ENCODE results near the gene VWA2. TPM values are rescaled to one million over a fixed set of nuclear protein-coding genes. Genes with fewer than 3 reads are reported as not detected.

VWA2 gene
- total and polyA plus RNA-seq, 10 of the 15 experiments (the other 5 are each of a cell fraction or from before 2014, with no cell fraction given): 0.03 TPM; not detected in 9

- Histone ChIP-seq H3K4me1 (ENCODE audit: control insufficient read depth, insufficient read depth, low read length) (peaks cover 8% of the 10 kb centered on the region), H3K9ac (ENCODE audit: control insufficient read depth, insufficient read depth, low read length) (no peak overlapping the region), H2AFZ (ENCODE audit: control insufficient read depth, low read depth, low read length) (no peak overlapping the region), H3K27me3 (replicated peaks in 1 of 2; ENCODE audit: control insufficient read depth in 2 of 2, insufficient read depth in 2 of 2, low read length in 1 of 2) (no peaks in the 10 kb centered on the region; a peak in 1 of 4 replicates), H3K36me3 (ENCODE audit: control insufficient read depth in 2 of 2, insufficient read depth in 2 of 2, low read length in 1 of 2) (no peaks in the 10 kb centered on the region), H4K20me1 (ENCODE audit: control insufficient read depth, insufficient read depth) (no peaks in the 10 kb centered on the region), H3K9me3 (replicated peaks; ENCODE audit: control insufficient read depth, insufficient read depth, low read length) (no peaks in the 10 kb centered on the region), H3K79me2 (ENCODE audit: control insufficient read depth, insufficient read depth, low read length) (no peaks in the 10 kb centered on the region), H3K27ac (ENCODE audit: control insufficient read depth, insufficient read depth) (no peak overlapping the region), H3K4me3 (no peak overlapping the region), H3K4me2 (ENCODE audit: control insufficient read depth, insufficient read depth) (no peak overlapping the region)
- RAD21 ChIA-PET (ENCODE audit: unreplicated experiment): no interaction called here
- CTCF ChIA-PET: no interaction called here
- intact Hi-C loops (cut with micrococcal nuclease; ENCODE audit: unreplicated experiment) (loop anchor here (2.0 kb wide), 1 partner anchor 823 kb away; no protein-coding TSS in a partner anchor), in situ Hi-C loops (cut with MboI) (loop anchor here (10.0 to 25.0 kb wide), 3 partner anchors 93 to 819 kb away; no protein-coding TSS in a partner anchor)
- DNase-seq (ENCODE audit: low read depth, low spot score) (no peak), ATAC-seq (no peak), FAIRE-seq (no peak)
- no peak for TF ChIP-seq IKZF2 (IDR thresholded peaks at IDR 0.05)
- TF ChIP-seq CHD4 (IDR thresholded peaks at IDR 0.05): no peak
- no peak for TF ChIP-seq MEF2A (IDR thresholded peaks at IDR 0.05; ENCODE audit: insufficient read depth, low read depth, low read length)
- no peak for TF ChIP-seq NR2C2 (IDR thresholded peaks at IDR 0.05; ENCODE audit: borderline replicate concordance, control insufficient read depth, insufficient read length, low read depth)
- no peak for TF ChIP-seq ASH2L (IDR thresholded peaks at IDR 0.05; ENCODE audit: borderline replicate concordance, low read depth)
- TF ChIP-seq PAX8 (IDR thresholded peaks at IDR 0.05): no peak
- no peak for TF ChIP-seq HCFC1 (IDR thresholded peaks at IDR 0.05; ENCODE audit: low read length)
- no peak for TF ChIP-seq RELB (IDR thresholded peaks at IDR 0.05; ENCODE audit: low read depth)
- TF ChIP-seq CBX3 (IDR thresholded peaks at IDR 0.05; ENCODE audit: borderline replicate concordance, low read depth): no peak
- no peak for TF ChIP-seq ZSCAN29 (IDR thresholded peaks at IDR 0.05)
- no peak for TF ChIP-seq SMARCA5 (IDR thresholded peaks at IDR 0.05)
- TF ChIP-seq, protein P1, sequence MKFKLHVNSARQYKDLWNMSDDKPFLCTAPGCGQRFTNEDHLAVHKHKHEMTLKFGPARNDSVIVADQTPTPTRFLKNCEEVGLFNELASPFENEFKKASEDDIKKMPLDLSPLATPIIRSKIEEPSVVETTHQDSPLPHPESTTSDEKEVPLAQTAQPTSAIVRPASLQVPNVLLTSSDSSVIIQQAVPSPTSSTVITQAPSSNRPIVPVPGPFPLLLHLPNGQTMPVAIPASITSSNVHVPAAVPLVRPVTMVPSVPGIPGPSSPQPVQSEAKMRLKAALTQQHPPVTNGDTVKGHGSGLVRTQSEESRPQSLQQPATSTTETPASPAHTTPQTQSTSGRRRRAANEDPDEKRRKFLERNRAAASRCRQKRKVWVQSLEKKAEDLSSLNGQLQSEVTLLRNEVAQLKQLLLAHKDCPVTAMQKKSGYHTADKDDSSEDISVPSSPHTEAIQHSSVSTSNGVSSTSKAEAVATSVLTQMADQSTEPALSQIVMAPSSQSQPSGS (IDR thresholded peaks at IDR 0.05; ENCODE audit: low read length): no peak
- TF ChIP-seq ZNF217 (IDR thresholded peaks at IDR 0.05): no peak
- 96% methylated on average over 4 of the region's 18 CpGs for WGBS (ENCODE audit: insufficient coverage, insufficient replicate concordance, low lambda C conversion rate, missing lambda C conversion rate)
- BruUV-seq (replicated peaks): no TSS peak
- SMC1A ChIA-PET (ENCODE audit: uncharacterized antibody, unreplicated experiment): no interaction called here
- POLR2A ChIA-PET: no interaction called here
Observed at GRCh38 chr10:114305521-114305925, 66.5 kb downstream of the VWA2 start.
